Glutamatergic neuron (in vitro differentiated cells): Measurements from ENCODE around the gene LRRC73. TPM values are rescaled to one million over a fixed set of nuclear protein-coding genes. Genes with fewer than 3 reads are reported as not detected.

ENCODE experiments used
- DNase-seq: peaks from one replicate; pipeline ENCODE4 v3.0.0; 2022
- H3K27ac Mint-ChIP-seq: one replicate; pipeline ENCODE4 v1.8.0; 2020; ENCODE audit warnings: mild to moderate bottlenecking, mixed read lengths, inconsistent platforms; ENCODE audit not compliant: unreplicated experiment
- H3K27me3 Mint-ChIP-seq: one replicate; pipeline ENCODE4 v1.8.0; 2020; ENCODE audit warnings: mild to moderate bottlenecking, moderate library complexity, mixed read lengths, inconsistent platforms; ENCODE audit not compliant: unreplicated experiment
- H3K36me3 Mint-ChIP-seq: one replicate; pipeline ENCODE4 v1.8.0; 2020; ENCODE audit warnings: mild to moderate bottlenecking, mixed read lengths, inconsistent platforms; ENCODE audit not compliant: unreplicated experiment
- H3K4me1 Mint-ChIP-seq: one replicate; pipeline ENCODE4 v1.8.0; 2020; ENCODE audit warnings: mild to moderate bottlenecking, low read depth, mixed read lengths, inconsistent platforms; ENCODE audit not compliant: unreplicated experiment
- H3K4me3 Mint-ChIP-seq: one replicate; pipeline ENCODE4 v1.8.0; 2020; ENCODE audit warnings: mild to moderate bottlenecking, mixed read lengths, inconsistent platforms; ENCODE audit not compliant: unreplicated experiment
- H3K9me3 Mint-ChIP-seq: one replicate; pipeline ENCODE4 v1.8.0; 2020; ENCODE audit warnings: mild to moderate bottlenecking, moderate library complexity, mixed read lengths, inconsistent platforms; ENCODE audit not compliant: unreplicated experiment
- total RNA-seq: library from RNA; stranded (reverse); fragmentation: NEBNext Ultra II Directional; extraction: Animal tissue kit (Norgen Biotek cat#: 25700); gene quantifications from one replicate; pipeline ENCODE4 v1.2.1, GENCODE V29; 2021; ENCODE audit not compliant: unreplicated experiment
- TF ChIP-seq, protein P1 (sequence below): fragments of 200-600 bp; sonication (generic); IDR thresholded peaks from one replicate; pipeline ENCODE4 v1.5.0; 2021; ENCODE audit not compliant: partially characterized antibody, unreplicated experiment

Gene LRRC73
- total RNA-seq, 1 donor from 2014 or later: 1.2 TPM

- H3K4me3 Mint-ChIP-seq: no peak overlapping the region
- H3K36me3 Mint-ChIP-seq: peaks cover 4% of the 10 kb centered on the region
- H3K27me3 Mint-ChIP-seq: peaks cover 8% of the 10 kb centered on the region
- no peaks in the 10 kb centered on the region for H3K9me3 Mint-ChIP-seq
- no peak for DNase-seq
- H3K4me1 Mint-ChIP-seq: peaks cover 19% of the 10 kb centered on the region
- no peak overlapping the region for H3K27ac Mint-ChIP-seq
- TF ChIP-seq, protein P1, sequence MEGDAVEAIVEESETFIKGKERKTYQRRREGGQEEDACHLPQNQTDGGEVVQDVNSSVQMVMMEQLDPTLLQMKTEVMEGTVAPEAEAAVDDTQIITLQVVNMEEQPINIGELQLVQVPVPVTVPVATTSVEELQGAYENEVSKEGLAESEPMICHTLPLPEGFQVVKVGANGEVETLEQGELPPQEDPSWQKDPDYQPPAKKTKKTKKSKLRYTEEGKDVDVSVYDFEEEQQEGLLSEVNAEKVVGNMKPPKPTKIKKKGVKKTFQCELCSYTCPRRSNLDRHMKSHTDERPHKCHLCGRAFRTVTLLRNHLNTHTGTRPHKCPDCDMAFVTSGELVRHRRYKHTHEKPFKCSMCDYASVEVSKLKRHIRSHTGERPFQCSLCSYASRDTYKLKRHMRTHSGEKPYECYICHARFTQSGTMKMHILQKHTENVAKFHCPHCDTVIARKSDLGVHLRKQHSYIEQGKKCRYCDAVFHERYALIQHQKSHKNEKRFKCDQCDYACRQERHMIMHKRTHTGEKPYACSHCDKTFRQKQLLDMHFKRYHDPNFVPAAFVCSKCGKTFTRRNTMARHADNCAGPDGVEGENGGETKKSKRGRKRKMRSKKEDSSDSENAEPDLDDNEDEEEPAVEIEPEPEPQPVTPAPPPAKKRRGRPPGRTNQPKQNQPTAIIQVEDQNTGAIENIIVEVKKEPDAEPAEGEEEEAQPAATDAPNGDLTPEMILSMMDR: no peak
Observed at GRCh38 chr6:43495409-43495941, 14.7 kb downstream of the LRRC73 start.

DNA sequence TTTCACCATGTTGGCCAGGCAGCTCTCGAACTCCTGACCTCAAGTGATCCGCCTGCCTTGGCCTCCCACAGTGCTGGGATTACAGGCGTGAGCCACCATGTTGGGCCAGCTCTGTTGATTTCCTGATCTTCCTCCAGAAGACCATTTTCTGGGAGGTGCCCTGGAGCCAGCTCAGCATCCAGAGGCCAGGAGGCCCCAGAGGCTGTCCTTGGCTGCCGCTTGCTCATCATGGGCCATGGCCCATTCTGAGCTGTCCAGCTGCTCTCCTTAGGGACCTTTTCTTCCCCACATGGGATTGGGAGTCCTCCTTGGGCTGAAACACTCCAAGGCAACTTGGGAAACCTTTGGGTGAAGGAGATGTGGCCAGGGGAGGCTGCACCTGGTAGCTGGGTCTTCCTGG, 15.4 kb downstream of the LRRC73 start:
- no peak overlapping the region for H3K4me3 Mint-ChIP-seq
- TF ChIP-seq, protein P1: no peak
- H3K27me3 Mint-ChIP-seq: peaks cover 8% of the 10 kb centered on the region
- peaks cover 25% of the 10 kb centered on the region for H3K4me1 Mint-ChIP-seq
- no peak for DNase-seq
- peaks cover 3% of the 10 kb centered on the region for H3K9me3 Mint-ChIP-seq
- H3K27ac Mint-ChIP-seq: no peak overlapping the region
- peaks cover 4% of the 10 kb centered on the region for H3K36me3 Mint-ChIP-seq

DNA sequence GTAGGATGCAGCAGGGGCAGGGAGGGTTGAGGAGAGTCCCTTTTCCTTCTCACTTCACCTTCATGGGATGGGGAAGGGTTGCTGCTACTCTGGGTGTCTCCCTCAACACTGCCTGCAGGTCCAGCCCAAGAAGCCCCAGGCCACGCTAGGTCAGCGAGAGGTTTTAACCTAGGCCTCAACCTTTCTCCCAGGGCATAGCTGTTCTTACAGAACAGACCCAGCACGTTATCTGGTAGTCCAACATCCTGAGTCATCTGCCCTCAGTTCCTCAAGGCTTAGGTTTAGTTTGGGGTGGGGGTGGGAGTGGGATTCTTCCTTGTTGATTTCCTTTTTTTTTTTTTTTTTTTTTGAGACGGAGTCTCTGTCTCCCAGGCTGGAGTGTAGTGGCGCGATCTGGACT, 15.8 kb downstream of the LRRC73 start:
- Mint-ChIP-seq H3K27ac (no peak overlapping the region), H3K27me3 (peaks cover 8% of the 10 kb centered on the region), H3K9me3 (peaks cover 3% of the 10 kb centered on the region), H3K4me3 (no peak overlapping the region), H3K4me1 (peaks cover 29% of the 10 kb centered on the region), H3K36me3 (peaks cover 4% of the 10 kb centered on the region)
- TF ChIP-seq, protein P1: no peak
- DNase-seq: no peak

GRCh38 chr6:43493833-43494232, 16.3 kb downstream of the LRRC73 start:
- peaks cover 4% of the 10 kb centered on the region for H3K36me3 Mint-ChIP-seq
- peaks cover 34% of the 10 kb centered on the region for H3K4me1 Mint-ChIP-seq
- peaks cover 10% of the 10 kb centered on the region for H3K27me3 Mint-ChIP-seq
- peaks cover 3% of the 10 kb centered on the region for H3K9me3 Mint-ChIP-seq
- TF ChIP-seq, protein P1: no peak
- no peak overlapping the region for H3K4me3 Mint-ChIP-seq
- no peak overlapping the region for H3K27ac Mint-ChIP-seq
- DNase-seq: no peak

DNA sequence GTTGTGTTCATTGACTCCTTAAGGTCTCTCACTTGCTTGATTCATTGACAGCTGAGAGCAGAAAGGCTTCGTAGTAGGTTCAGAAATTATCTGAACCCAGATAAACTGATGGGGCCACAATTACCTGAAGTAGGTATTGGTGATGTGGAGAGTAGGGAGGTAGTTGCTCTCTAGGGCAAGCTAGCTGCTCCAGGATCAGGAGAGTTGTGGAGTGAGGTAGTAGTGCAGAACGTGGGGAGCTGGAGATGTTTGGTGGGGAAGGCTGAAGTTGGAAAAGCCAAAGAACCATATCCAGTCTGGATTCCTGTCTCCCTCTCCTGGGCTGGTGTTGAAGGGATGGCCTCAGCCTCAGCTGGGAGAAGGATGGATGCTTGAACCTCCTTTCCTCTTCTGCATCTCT, 16.9 kb downstream of the LRRC73 start:
- TF ChIP-seq, protein P1: no peak
- DNase-seq: no peak
- no peak overlapping the region for H3K27ac Mint-ChIP-seq
- peaks cover 10% of the 10 kb centered on the region for H3K27me3 Mint-ChIP-seq
- H3K4me1 Mint-ChIP-seq: peaks cover 40% of the 10 kb centered on the region
- no peak overlapping the region for H3K4me3 Mint-ChIP-seq
- peaks cover 4% of the 10 kb centered on the region for H3K36me3 Mint-ChIP-seq
- H3K9me3 Mint-ChIP-seq: peaks cover 3% of the 10 kb centered on the region
